ENCODE results near the gene PGBD4. TPM values are rescaled to one million over a fixed set of nuclear protein-coding genes. Genes with fewer than 3 reads are reported as not detected.

Gene PGBD4
- polyA plus RNA-seq, 1 experiment: 0.77 TPM

GRCh38 chr15:34085746-34086145 is 16.1 kb upstream of the PGBD4 start:
- DNase-seq (ENCODE audit: low read depth): no peak
- TF ChIP-seq CTCF (IDR thresholded peaks at IDR 0.05; ENCODE audit: insufficient read depth, low read depth, low read length): no peak
- POLR2A ChIA-PET: no interaction called here

GRCh38 chr15:34099914-34100313 is 2.0 kb upstream of the PGBD4 start:
- CTCF ChIA-PET: interaction anchor here (1.3 to 1.5 kb wide), 2 partner anchors 9 to 39 kb away, joined by 4 to 6 read pairs; no protein-coding TSS in a partner anchor
- TF ChIP-seq CTCF (IDR thresholded peaks at IDR 0.05; ENCODE audit: insufficient read depth, low read depth, low read length): no peak
- Histone ChIP-seq H3K4me3 (ENCODE audit: low read depth, low read length) (no peak overlapping the region), H3K36me3 (ENCODE audit: control insufficient read depth, insufficient read depth, low read length) (no peaks in the 10 kb centered on the region), H3K27me3 (ENCODE audit: control insufficient read depth, insufficient read depth, low read length) (no peaks in the 10 kb centered on the region)
- POLR2A ChIA-PET: no interaction called here
- DNase-seq (ENCODE audit: low read depth): no peak

More at GRCh38 chr15:34085746-34086145, 16.1 kb upstream of the PGBD4 start:
- Histone ChIP-seq H3K36me3 (ENCODE audit: control insufficient read depth, insufficient read depth, low read length) (peaks cover 2% of the 10 kb centered on the region), H3K4me3 (ENCODE audit: low read depth, low read length) (no peak overlapping the region), H3K27me3 (ENCODE audit: control insufficient read depth, insufficient read depth, low read length) (no peaks in the 10 kb centered on the region)
- CTCF ChIA-PET: interaction anchor here (0.6 to 1.4 kb wide), 3 partner anchors 117 to 281 kb away, joined by 3 read pairs; partner anchors contain the start of gene LPCAT4

GRCh38 chr15:34102175-34102925 is 467 bp downstream of the PGBD4 start:
- no peak for TF ChIP-seq CTCF (IDR thresholded peaks at IDR 0.05; ENCODE audit: insufficient read depth, low read depth, low read length)
- no peaks in the 10 kb centered on the region for H3K36me3 ChIP-seq (ENCODE audit: control insufficient read depth, insufficient read depth, low read length)
- no peak for DNase-seq (ENCODE audit: low read depth)
- H3K4me3 ChIP-seq (ENCODE audit: low read depth, low read length): peak overlapping the region; percentile 88
- H3K27me3 ChIP-seq (ENCODE audit: control insufficient read depth, insufficient read depth, low read length): no peaks in the 10 kb centered on the region
- CTCF ChIA-PET: interaction anchor here (0.5 to 1.0 kb wide), 4 partner anchors 8 to 218 kb away, joined by 3 to 5 read pairs (median 4); partner anchors contain the start of gene KATNBL1
- POLR2A ChIA-PET: interaction anchor here (0.8 kb wide), 1 partner anchor 107 kb away, joined by 4 read pairs; the partner anchor contains the start of gene KATNBL1

- no peak for DNase-seq (ENCODE audit: low read depth)
- ChIA-PET POLR2A (no interaction called here), CTCF (interaction anchor here (1.4 kb wide), 1 partner anchor 103 kb away, joined by 6 read pairs; the partner anchor contains the start of gene KATNBL1)
- Histone ChIP-seq H3K27me3 (ENCODE audit: control insufficient read depth, insufficient read depth, low read length) (no peaks in the 10 kb centered on the region), H3K4me3 (ENCODE audit: low read depth, low read length) (no peak overlapping the region), H3K36me3 (ENCODE audit: control insufficient read depth, insufficient read depth, low read length) (no peaks in the 10 kb centered on the region)
- no peak for TF ChIP-seq CTCF (IDR thresholded peaks at IDR 0.05; ENCODE audit: insufficient read depth, low read depth, low read length)
Measured at GRCh38 chr15:34106423-34106822, 4.5 kb downstream of the PGBD4 start.

GRCh38 chr15:34107315-34107714 is 5.4 kb downstream of the PGBD4 start:
- no peaks in the 10 kb centered on the region for H3K27me3 ChIP-seq (ENCODE audit: control insufficient read depth, insufficient read depth, low read length)
- no peaks in the 10 kb centered on the region for H3K36me3 ChIP-seq (ENCODE audit: control insufficient read depth, insufficient read depth, low read length)
- CTCF ChIA-PET: interaction anchor here (1.1 to 1.4 kb wide), 2 partner anchors 60 to 103 kb away, joined by 5 to 6 read pairs; partner anchors contain the start of gene KATNBL1
- TF ChIP-seq CTCF (IDR thresholded peaks at IDR 0.05; ENCODE audit: insufficient read depth, low read depth, low read length): no peak
- H3K4me3 ChIP-seq (ENCODE audit: low read depth, low read length): no peak overlapping the region
- POLR2A ChIA-PET: no interaction called here
- no peak for DNase-seq (ENCODE audit: low read depth)

Measured in BJ (cell line).